Ovary (tissue), 9 donors: ENCODE measurements around the gene TMA7. TPM values are rescaled to one million over a fixed set of nuclear protein-coding genes. Genes with fewer than 3 reads are reported as not detected.

Experiments
- DNase-seq, 5 donors: peaks; one replicate each; pipeline ENCODE4 v3.0.0-alpha.2; 2019 to 2020
- H3K27ac ChIP-seq, 2 donors: fragments of 200-600 bp; one replicate each; pipeline versions ENCODE4 v1.5.1 to v1.8.0; 2019 to 2022
- H3K27me3 ChIP-seq: fragments of 200-600 bp; one replicate; pipeline ENCODE4 v1.8.0; 2022
- H3K36me3 ChIP-seq: fragments of 200-600 bp; sonication (generic); one replicate; pipeline ENCODE4 v1.5.1; 2019
- H3K4me1 ChIP-seq: one replicate; pipeline ENCODE4 v1.8.1; 2013; ENCODE audit warnings: mild to moderate bottlenecking, moderate library complexity; ENCODE audit not compliant: insufficient read depth
- H3K4me3 ChIP-seq: fragments of 200-600 bp; sonication (generic); one replicate; pipeline ENCODE4 v1.5.1; 2017
- H3K9me3 ChIP-seq, 2 donors: fragments of 200-600 bp in 1 of 2; sonication (generic) in 1 of 2; one replicate each; pipeline versions ENCODE4 v1.5.1 to v1.8.1; 2013 to 2019; ENCODE audit warnings: mild to moderate bottlenecking in 1 of 2, moderate library complexity in 1 of 2
- CTCF ChIP-seq, 3 donors: fragments of 450-650 bp in 2 of 3; fragments of 200-600 bp in 1 of 3; IDR thresholded peaks; one replicate each; pipeline versions ENCODE4 v1.5.1 to v1.8.0; 2016 to 2022; ENCODE audit warnings: antibody characterized with exemption in 3 of 3, mild to moderate bottlenecking in 1 of 3
- EP300 ChIP-seq: sonication (generic); formaldehyde crosslinking; IDR thresholded peaks from one replicate; pipeline ENCODE4 v1.6.1; 2017; ENCODE audit warnings: antibody characterized with exemption
- POLR2A ChIP-seq: fragments of 450-650 bp; IDR thresholded peaks from one replicate; pipeline ENCODE4 v1.6.1; 2017; ENCODE audit warnings: antibody characterized with exemption, mild to moderate bottlenecking, moderate library complexity
- WGBS, 3 donors: extraction: QIAGEN DNeasy Blood & Tissue Kit in 1 of 3; methylation state at CpG; one replicate each; pipeline versions ENCODE4 v1.1.5 to v1.1.7; 2013 to 2017; 5-methylcytosine and 5-hydroxymethylcytosine counted together
- intact Hi-C, 4 donors: fragments of 100-400 bp; cut with DNase I; formaldehyde crosslinking; loops; one replicate each; pipeline versions ENCODE4 v1.11.0 to v1.15.1; 2022 to 2023
- polyA plus RNA-seq, 2 donors: library from polyadenylated mRNA; stranded (reverse); fragments of 200-250 nt in 1 of 2; fragments of 350-450 nt in 1 of 2; fragmentation: Illumina TruSeq in 1 of 2; extraction: RNeasy Lipid Tissue Mini Kit (QIAGEN cat#74804) in 1 of 2; gene quantifications; one replicate each; pipeline ENCODE4 v1.2.3, GENCODE V29; 2013 to 2014
- total RNA-seq, 7 donors: library from RNA; depleted of rRNA in 2 of 7; stranded (reverse); fragments of >200 nt in 2 of 7; fragmentation: NEBNext Ultra II Directional in 3 of 7; extraction: Animal tissue kit (Norgen Biotek cat#: 25700) in 3 of 7; gene quantifications; one replicate each; pipeline versions ENCODE4 v1.1.0 to v1.2.4, GENCODE V29; 2016 to 2023
- donor health status: DM: no; HTN: no; CAD: no; lungs with moderate emphysema.
- donor health status: DM: no; HTN: no; CAD: no.
- donor health status: Bipolar disorder and iron deficiency.
- donor health status: DM: yes; HTN: yes; CAD: no.
- donor health status: DM: no; HTN: no; CAD: no.
- donor health status: DM: yes; HTN: yes; CAD: no.

TMA7 gene
- total and polyA plus RNA-seq, 9 donors: 138 to 380 (median 222) TPM

GRCh38 chr3:48436855-48437254 lies 3.2 kb upstream of the TMA7 start:
- Histone ChIP-seq H3K36me3 (no peaks in the 10 kb centered on the region), H3K9me3 (no peaks in the 10 kb centered on the region), H3K27ac (no peak overlapping the region), H3K4me3 (no peak overlapping the region), H3K4me1 (peaks cover 14% of the 10 kb centered on the region), H3K27me3 (no peaks in the 10 kb centered on the region)
- DNase-seq: peak in 1 of 5 donors; percentile 12
- no peak for TF ChIP-seq EP300
- TF ChIP-seq POLR2A: no peak
- TF ChIP-seq CTCF (IDR thresholded peaks at IDR 0.05): no peak
- WGBS, 3 donors: 80 to 81% (median 80%) methylated on average over 7 of the region's 7 CpGs
- intact Hi-C loops: loop anchor here (2.0 to 10.0 kb wide), 6 partner anchors 35 to 242 kb away; no protein-coding TSS in a partner anchor

DNA sequence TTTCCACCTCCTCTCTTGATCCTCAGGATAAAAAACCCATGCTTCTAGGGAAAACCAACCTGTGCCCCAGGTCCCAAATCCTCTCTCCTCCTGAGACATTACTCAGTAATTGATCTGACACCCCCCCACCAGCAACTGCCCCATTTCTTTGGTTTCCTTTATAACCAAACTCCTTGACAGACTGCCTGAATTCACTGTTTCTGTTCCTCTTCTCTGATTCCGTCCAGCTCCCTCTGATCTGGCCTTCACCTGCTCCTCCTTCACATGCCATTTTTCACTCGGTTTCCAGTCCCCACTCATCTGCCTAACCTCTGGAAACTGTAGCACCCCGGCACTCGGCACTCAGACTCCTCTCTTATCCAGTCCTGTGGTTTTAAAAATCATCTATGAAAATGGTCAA lies 2.2 kb upstream of the TMA7 start:
- no peak for DNase-seq
- WGBS, 3 donors: 63 to 84% (median 75%) methylated on average over 4 of the region's 4 CpGs
- no peak for TF ChIP-seq POLR2A
- TF ChIP-seq CTCF (IDR thresholded peaks at IDR 0.05): no peak
- no peak for TF ChIP-seq EP300
- H3K9me3 ChIP-seq: no peaks in the 10 kb centered on the region
- H3K4me1 ChIP-seq: peaks cover 14% of the 10 kb centered on the region
- H3K27me3 ChIP-seq: no peaks in the 10 kb centered on the region
- H3K36me3 ChIP-seq: no peaks in the 10 kb centered on the region
- intact Hi-C loops: loop anchor here (2.0 to 10.0 kb wide), 6 partner anchors 36 to 243 kb away; no protein-coding TSS in a partner anchor
- H3K27ac ChIP-seq: no peak overlapping the region
- no peak overlapping the region for H3K4me3 ChIP-seq

GRCh38 chr3:48440590-48440958 lies 517 bp downstream of the TMA7 start:
- WGBS, 3 donors: 1% methylated on average over 21 of the region's 21 CpGs
- H3K4me1 ChIP-seq: no peaks in the 10 kb centered on the region
- no peak for DNase-seq
- H3K9me3 ChIP-seq: no peaks in the 10 kb centered on the region
- TF ChIP-seq CTCF (IDR thresholded peaks at IDR 0.05) (no peak), POLR2A (no peak), EP300 (no peak)
- H3K4me3 ChIP-seq: peak overlapping the region; percentile 79
- intact Hi-C loops: no loop called here
- H3K27me3 ChIP-seq: no peaks in the 10 kb centered on the region
- H3K36me3 ChIP-seq: no peaks in the 10 kb centered on the region
- H3K27ac ChIP-seq: peak overlapping the region; percentile 44 to 78

- no peak for TF ChIP-seq CTCF (IDR thresholded peaks at IDR 0.05)
- no peak for TF ChIP-seq EP300
- TF ChIP-seq POLR2A: no peak
- Histone ChIP-seq H3K27me3 (no peaks in the 10 kb centered on the region), H3K36me3 (no peaks in the 10 kb centered on the region), H3K4me3 (no peak overlapping the region), H3K9me3 (no peaks in the 10 kb centered on the region), H3K27ac (no peak overlapping the region), H3K4me1 (no peaks in the 10 kb centered on the region)
- WGBS, 3 donors: 75 to 80% (median 78%) methylated on average over 6 of the region's 6 CpGs
- DNase-seq: no peak
- intact Hi-C loops: no loop called here
Observed at GRCh38 chr3:48441940-48442339, 1.9 kb downstream of the TMA7 start.
